Suprapubic skin (tissue), 4 donors: Measurements from ENCODE around the gene RUBCN. TPM values are rescaled to one million over a fixed set of nuclear protein-coding genes. Genes with fewer than 3 reads are reported as not detected.
"Not testable (repeated sequence)": the region's sequence is repeated elsewhere in the genome, so short reads cannot be mapped to it uniquely, and the experiment has no call there.

Experiments used
- DNase-seq, 2 donors: peaks; one replicate each; pipeline ENCODE4 v3.0.0-alpha.2; 2019; ENCODE audit warnings: low spot score in 2 of 2
- H3K27ac ChIP-seq: fragments of 200-600 bp; sonication (generic); one replicate; pipeline ENCODE4 v1.5.1; 2019
- H3K27me3 ChIP-seq: fragments of 200-600 bp; sonication (generic); one replicate; pipeline ENCODE4 v1.5.1; 2019
- H3K36me3 ChIP-seq: fragments of 200-600 bp; sonication (generic); one replicate; pipeline ENCODE4 v1.5.1; 2019
- H3K4me1 ChIP-seq: fragments of 200-600 bp; sonication (generic); one replicate; pipeline ENCODE4 v1.5.1; 2019
- H3K4me3 ChIP-seq: fragments of 200-600 bp; sonication (generic); one replicate; pipeline ENCODE4 v1.5.1; 2019; ENCODE audit warnings: mild to moderate bottlenecking
- H3K9me3 ChIP-seq: fragments of 200-600 bp; sonication (generic); one replicate; pipeline ENCODE4 v1.5.1; 2019
- CTCF ChIP-seq, 2 donors: fragments of 200-600 bp in 1 of 2; fragments of 450-650 bp in 1 of 2; sonication (generic) in 1 of 2; IDR thresholded peaks; one replicate each; pipeline ENCODE4 v1.5.1; 2016 to 2019; ENCODE audit warnings: antibody characterized with exemption in 2 of 2, mild to moderate bottlenecking in 1 of 2, moderate library complexity in 1 of 2
- WGBS: methylation state at CpG from one replicate; pipeline ENCODE4 v1.1.5; 2018; 5-methylcytosine and 5-hydroxymethylcytosine counted together
- total RNA-seq, 4 donors: library from RNA; depleted of rRNA; stranded (reverse); fragments of >200 nt; gene quantifications; one replicate each; pipeline ENCODE4 v1.1.0, GENCODE V29; 2016

Gene RUBCN
- total RNA-seq, 4 donors from 2014 or later = 41.8 to 70.2 (median 48.4) TPM

- not testable (repeated sequence) for DNase-seq, H3K9me3 ChIP-seq, H3K4me1 ChIP-seq, H3K27me3 ChIP-seq, H3K36me3 ChIP-seq
- Histone ChIP-seq H3K4me3 (peak overlapping the region; percentile 47), H3K27ac (peak overlapping the region; percentile 82)
- no CpG with 5 or more reads among the region's 100 CpGs for WGBS
Measured at GRCh38 chr3:197654090-197654997, 82.4 kb downstream of the RUBCN start.

DNA sequence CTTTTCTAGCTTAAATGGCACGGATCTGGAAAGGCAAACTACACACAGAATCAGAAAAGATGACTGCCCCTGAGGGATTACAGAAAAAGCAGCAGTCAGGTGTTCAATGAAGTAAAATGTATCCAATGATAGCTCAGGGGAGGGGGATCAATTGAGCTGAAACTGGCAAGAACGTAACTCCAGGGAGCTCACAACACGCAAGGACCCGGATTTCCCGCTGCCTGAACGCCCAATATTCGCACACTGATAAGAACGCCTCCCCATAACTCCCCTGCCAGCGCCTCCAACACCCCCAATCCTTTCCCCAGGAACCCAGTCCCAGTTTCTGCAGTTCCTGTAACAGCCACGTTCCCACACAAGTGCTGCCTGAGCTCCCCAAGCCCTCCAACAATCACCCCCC lies 83.8 kb downstream of the RUBCN start:
- WGBS = no CpG with 5 or more reads among the region's 10 CpGs
- DNase-seq, H3K4me3 ChIP-seq, H3K9me3 ChIP-seq, H3K27ac ChIP-seq, H3K4me1 ChIP-seq, H3K27me3 ChIP-seq, H3K36me3 ChIP-seq: not testable (repeated sequence)

DNA sequence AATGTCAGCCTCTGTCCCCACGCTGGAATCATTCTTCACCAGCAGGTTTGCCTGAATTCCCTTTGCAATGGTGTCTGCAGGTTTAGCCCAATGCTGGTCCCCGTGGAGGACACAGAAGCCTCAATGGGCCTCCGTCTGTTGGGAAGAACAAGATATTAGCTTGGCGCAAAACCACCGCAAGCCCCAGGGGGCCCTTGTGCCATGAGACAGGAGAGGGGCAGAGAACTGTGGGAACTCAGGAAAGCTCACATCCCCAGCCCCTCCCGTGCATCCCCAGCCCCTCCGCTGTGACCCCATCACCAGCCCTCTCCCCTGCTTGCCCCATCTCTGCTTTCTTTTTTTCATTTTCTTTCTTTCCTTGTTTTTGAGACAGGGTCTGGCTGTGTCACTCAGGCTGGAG lies 89.1 kb downstream of the RUBCN start:
- WGBS = 90% methylated on average over 4 of the region's 7 CpGs
- peak in 1 of 2 donors; percentile 69 for DNase-seq
- not testable (repeated sequence) for H3K36me3 ChIP-seq, H3K9me3 ChIP-seq, H3K27ac ChIP-seq, H3K27me3 ChIP-seq, H3K4me1 ChIP-seq, H3K4me3 ChIP-seq

GRCh38 chr3:197647191-197647590 lies 89.5 kb downstream of the RUBCN start:
- peak in 1 of 2 donors; percentile 54 for DNase-seq

GRCh38 chr3:197646294-197646693 lies 90.4 kb downstream of the RUBCN start:
- not testable (repeated sequence) for H3K4me3 ChIP-seq, H3K27ac ChIP-seq, H3K4me1 ChIP-seq, H3K27me3 ChIP-seq, H3K36me3 ChIP-seq, H3K9me3 ChIP-seq
- 89% methylated on average over 12 of the region's 12 CpGs for WGBS
- DNase-seq = peak in 1 of 2 donors; percentile 59

More at GRCh38 chr3:197647191-197647590, 89.5 kb downstream of the RUBCN start:
- H3K27me3 ChIP-seq, H3K27ac ChIP-seq, H3K4me3 ChIP-seq, H3K4me1 ChIP-seq, H3K36me3 ChIP-seq, H3K9me3 ChIP-seq: not testable (repeated sequence)
- WGBS = 88% methylated on average over 3 of the region's 9 CpGs

DNA sequence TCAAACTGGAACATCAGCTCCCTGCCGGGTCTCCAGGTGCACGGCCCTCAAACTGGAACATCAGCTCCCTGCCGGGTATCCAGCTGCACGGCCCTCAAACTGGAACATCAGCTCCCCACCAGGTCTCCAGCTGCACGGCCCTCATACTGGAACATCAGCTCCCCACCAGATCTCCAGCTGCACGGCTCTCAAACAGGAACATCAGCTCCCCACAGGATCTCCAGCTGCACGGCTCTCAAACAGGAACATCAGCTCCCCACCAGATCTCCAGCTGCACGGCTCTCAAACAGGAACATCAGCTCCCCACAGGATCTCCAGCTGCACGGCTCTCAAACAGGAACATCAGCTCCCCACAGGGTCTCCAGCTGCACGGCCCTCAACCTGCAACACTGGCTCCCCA lies 99.1 kb downstream of the RUBCN start:
- H3K36me3 ChIP-seq, H3K4me3 ChIP-seq, H3K27ac ChIP-seq, H3K4me1 ChIP-seq, H3K27me3 ChIP-seq, DNase-seq, H3K9me3 ChIP-seq: not testable (repeated sequence)
- WGBS = 87% methylated on average over 9 of the region's 10 CpGs

- H3K9me3 ChIP-seq, DNase-seq: not testable (repeated sequence)
- 15% methylated on average over 8 of the region's 11 CpGs for WGBS
Measured at GRCh38 chr3:197631989-197632388, 104.7 kb downstream of the RUBCN start.

GRCh38 chr3:197630766-197631165 lies 105.9 kb downstream of the RUBCN start:
- not testable (repeated sequence) for H3K4me1 ChIP-seq, DNase-seq, H3K9me3 ChIP-seq, H3K36me3 ChIP-seq, H3K4me3 ChIP-seq, H3K27ac ChIP-seq, H3K27me3 ChIP-seq
- 88% methylated on average over 12 of the region's 12 CpGs for WGBS

More at GRCh38 chr3:197631989-197632388, 104.7 kb downstream of the RUBCN start:
- H3K36me3 ChIP-seq, H3K4me3 ChIP-seq, H3K27ac ChIP-seq, H3K4me1 ChIP-seq, H3K27me3 ChIP-seq: not testable (repeated sequence)
- TF ChIP-seq CTCF (IDR thresholded peaks at IDR 0.05) = peak in 1 of 2 donors; percentile 27

- not testable (repeated sequence) for H3K27me3 ChIP-seq, H3K36me3 ChIP-seq, H3K4me3 ChIP-seq, DNase-seq, H3K27ac ChIP-seq, H3K4me1 ChIP-seq, H3K9me3 ChIP-seq
- 91% methylated on average over 13 of the region's 14 CpGs for WGBS
Measured at GRCh38 chr3:197629286-197629685, 107.4 kb downstream of the RUBCN start.
